IMR-90 (cell line): Measurements from ENCODE around the gene CREB5.

Source experiments
- BHLHE40 ChIP-seq: fragments of 150-350 bp; IDR thresholded peaks from 2 replicates; pipeline ENCODE4 v1.6.1; 2016; ENCODE audit warnings: mild to moderate bottlenecking, low read depth, low read length
- CEBPB ChIP-seq: IDR thresholded peaks from 2 replicates; pipeline ENCODE4 v1.6.1; 2012; ENCODE audit warnings: low read depth, low read length, improper control_type of control experiment
- FOS ChIP-seq: fragments of 150-350 bp; IDR thresholded peaks from 2 replicates; pipeline ENCODE4 v1.6.1; 2016; ENCODE audit warnings: low read depth, low read length
- MAZ ChIP-seq: IDR thresholded peaks from 2 replicates; pipeline ENCODE4 v1.6.1; 2012; ENCODE audit warnings: low read depth, mild to moderate bottlenecking, low read length, improper control_type of control experiment, moderate library complexity, borderline replicate concordance
- NFE2L2 ChIP-seq: fragments of 150-350 bp; IDR thresholded peaks from 2 replicates; pipeline ENCODE4 v1.6.1; 2016; ENCODE audit warnings: low read depth, mild to moderate bottlenecking, low read length
- POLR2A ChIP-seq: IDR thresholded peaks from 2 replicates; pipeline ENCODE4 v1.6.1; 2012; ENCODE audit warnings: mild to moderate bottlenecking, low read depth, low read length
- RAD21 ChIP-seq: IDR thresholded peaks from 2 replicates; pipeline ENCODE4 v1.6.1; 2012; ENCODE audit warnings: low read length, improper control_type of control experiment
- RCOR1 ChIP-seq: IDR thresholded peaks from 2 replicates; pipeline ENCODE4 v1.6.1; 2012; ENCODE audit warnings: mild to moderate bottlenecking, low read length, improper control_type of control experiment; ENCODE audit not compliant: insufficient replicate concordance
- SMC3 ChIP-seq: fragments of 150-350 bp; IDR thresholded peaks from 2 replicates; pipeline ENCODE4 v1.6.1; 2016; ENCODE audit warnings: low read depth, mild to moderate bottlenecking, antibody characterized with exemption, low read length, moderate library complexity
- TF ChIP-seq, protein P1 (sequence below): conservative IDR thresholded peaks from 2 replicates; pipeline ENCODE4 v1.5.1; 2012; ENCODE audit warnings: mild to moderate bottlenecking, low read depth, low read length, improper control_type of control experiment

GRCh38 chr7:28598586-28598985 is 186.3 kb downstream of the CREB5 start:
- TF ChIP-seq, protein P1, sequence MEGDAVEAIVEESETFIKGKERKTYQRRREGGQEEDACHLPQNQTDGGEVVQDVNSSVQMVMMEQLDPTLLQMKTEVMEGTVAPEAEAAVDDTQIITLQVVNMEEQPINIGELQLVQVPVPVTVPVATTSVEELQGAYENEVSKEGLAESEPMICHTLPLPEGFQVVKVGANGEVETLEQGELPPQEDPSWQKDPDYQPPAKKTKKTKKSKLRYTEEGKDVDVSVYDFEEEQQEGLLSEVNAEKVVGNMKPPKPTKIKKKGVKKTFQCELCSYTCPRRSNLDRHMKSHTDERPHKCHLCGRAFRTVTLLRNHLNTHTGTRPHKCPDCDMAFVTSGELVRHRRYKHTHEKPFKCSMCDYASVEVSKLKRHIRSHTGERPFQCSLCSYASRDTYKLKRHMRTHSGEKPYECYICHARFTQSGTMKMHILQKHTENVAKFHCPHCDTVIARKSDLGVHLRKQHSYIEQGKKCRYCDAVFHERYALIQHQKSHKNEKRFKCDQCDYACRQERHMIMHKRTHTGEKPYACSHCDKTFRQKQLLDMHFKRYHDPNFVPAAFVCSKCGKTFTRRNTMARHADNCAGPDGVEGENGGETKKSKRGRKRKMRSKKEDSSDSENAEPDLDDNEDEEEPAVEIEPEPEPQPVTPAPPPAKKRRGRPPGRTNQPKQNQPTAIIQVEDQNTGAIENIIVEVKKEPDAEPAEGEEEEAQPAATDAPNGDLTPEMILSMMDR: no peak
- no peak for TF ChIP-seq RCOR1
- no peak for TF ChIP-seq BHLHE40
- TF ChIP-seq CEBPB: no peak
- TF ChIP-seq POLR2A: no peak
- no peak for TF ChIP-seq MAZ
- no peak for TF ChIP-seq SMC3
- no peak for TF ChIP-seq RAD21
- no peak for TF ChIP-seq FOS
- no peak for TF ChIP-seq NFE2L2
